Forelimb muscle (tissue), 1 donor: Measurements from ENCODE around the gene GPR34. TPM values are rescaled to one million over a fixed set of nuclear protein-coding genes. Genes with fewer than 3 reads are reported as not detected.
"Not testable (repeated sequence)": the region's sequence is repeated elsewhere in the genome, so short reads cannot be mapped to it uniquely, and the experiment has no call there.

Source experiments
- DNase-seq: peaks from one replicate; pipeline ENCODE4 v3.0.0-alpha.2; 2013; ENCODE audit warnings: low read depth
- polyA plus RNA-seq: library from polyadenylated mRNA; unstranded; fragments of 120-200 nt; gene quantifications from one replicate; pipeline ENCODE4 v1.2.1, GENCODE V29; 2013; ENCODE audit not compliant: insufficient read length

The GPR34 gene
- polyA plus RNA-seq, 1 donor, result 5.7 TPM

GRCh38 chrX:41693024-41693423 is 4.3 kb downstream of the GPR34 start:
- no peak for DNase-seq

DNA sequence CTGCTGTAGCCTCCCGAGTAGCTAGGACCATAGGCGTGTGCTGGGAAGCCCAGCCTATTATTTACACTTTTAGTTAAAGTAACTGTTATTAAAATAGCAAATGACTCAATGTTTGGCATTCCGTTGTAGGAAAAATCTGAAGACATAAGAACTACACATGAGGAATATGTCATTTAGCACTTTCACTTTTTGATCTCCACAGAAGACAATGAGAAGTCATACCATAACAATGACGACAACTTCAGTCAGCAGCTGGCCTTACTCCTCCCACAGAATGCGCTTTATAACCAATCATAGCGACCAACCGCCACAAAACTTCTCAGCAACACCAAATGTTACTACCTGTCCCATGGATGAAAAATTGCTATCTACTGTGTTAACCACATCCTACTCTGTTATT is 6.7 kb downstream of the GPR34 start:
- DNase-seq, result no peak

DNA sequence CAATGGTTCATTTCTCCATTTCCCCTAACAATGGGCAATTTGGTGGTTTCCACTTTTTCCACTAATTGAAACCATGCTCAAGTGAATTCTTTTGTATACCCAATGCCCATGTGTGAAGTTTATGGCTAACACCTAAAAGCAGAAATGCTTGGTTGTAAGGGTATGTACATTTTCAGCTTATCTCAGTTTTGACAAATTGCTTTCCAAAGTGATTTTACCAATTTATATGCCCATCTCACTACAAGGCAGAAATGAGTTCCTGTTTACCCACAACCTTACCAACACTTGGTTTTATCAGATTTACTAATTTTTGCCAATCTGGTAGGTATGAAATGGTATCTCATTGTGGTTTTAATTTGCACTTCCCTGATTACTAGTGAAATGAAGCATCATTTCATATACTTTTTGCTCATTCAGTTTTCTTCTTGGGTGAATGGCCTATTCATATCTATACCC is 14.8 kb downstream of the GPR34 start:
- DNase-seq, result no peak

GRCh38 chrX:41705042-41705441 is 16.3 kb downstream of the GPR34 start:
- no peak for DNase-seq

DNA sequence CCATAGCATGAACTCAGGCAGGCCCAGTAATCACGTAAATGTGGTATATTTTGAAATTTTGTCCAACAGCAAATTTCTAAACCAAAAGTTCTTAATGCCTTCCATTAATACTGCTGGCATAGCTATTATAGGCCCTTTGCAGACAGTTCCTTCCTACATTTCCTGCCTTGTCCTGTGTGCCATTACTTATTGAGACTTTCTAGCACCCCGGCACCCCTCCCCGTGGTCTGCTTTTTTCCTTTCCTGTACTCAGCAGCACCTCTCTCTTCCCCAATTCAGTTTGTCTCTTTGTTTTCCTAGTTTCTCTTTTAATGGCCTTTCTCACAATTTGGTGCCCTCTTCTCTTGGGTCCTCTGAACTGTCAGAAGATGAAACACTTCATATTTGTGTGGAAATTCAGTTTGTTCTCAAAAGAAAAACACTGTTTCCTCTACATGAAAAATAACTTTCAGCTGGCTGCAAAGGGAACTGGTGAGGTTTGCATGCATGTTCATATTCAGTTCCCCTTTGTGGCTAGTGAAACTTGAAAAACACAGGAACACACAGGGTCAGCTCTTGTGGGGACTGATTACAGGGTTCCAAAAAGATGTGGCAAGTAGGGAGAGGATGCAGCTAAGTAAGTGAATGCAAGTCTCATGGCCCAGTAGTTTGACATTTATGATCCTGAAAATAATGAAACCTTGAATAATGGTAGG is 17.1 kb downstream of the GPR34 start:
- no peak for DNase-seq

- no peak for DNase-seq
Measured at GRCh38 chrX:41707218-41707617, 18.4 kb downstream of the GPR34 start.

DNA sequence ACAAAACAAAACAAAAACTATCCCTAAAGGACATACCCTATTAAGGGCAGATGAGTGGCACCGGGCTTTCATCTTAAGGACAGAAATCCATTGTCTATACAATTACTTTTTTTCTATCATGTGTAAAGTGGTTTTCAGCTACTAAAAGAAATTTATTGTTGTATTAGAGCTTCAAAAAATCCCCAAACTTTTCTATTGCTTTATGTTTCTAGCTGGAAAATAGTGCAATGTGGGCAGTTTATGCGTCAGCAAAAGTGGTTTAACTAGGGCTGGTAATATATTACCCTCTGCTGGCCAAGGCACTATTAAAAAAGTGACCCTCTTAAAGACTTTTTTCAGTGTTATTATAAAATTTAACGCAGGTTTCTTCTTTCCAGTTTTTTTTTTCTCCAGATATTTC is 19.7 kb downstream of the GPR34 start:
- no peak for DNase-seq

DNA sequence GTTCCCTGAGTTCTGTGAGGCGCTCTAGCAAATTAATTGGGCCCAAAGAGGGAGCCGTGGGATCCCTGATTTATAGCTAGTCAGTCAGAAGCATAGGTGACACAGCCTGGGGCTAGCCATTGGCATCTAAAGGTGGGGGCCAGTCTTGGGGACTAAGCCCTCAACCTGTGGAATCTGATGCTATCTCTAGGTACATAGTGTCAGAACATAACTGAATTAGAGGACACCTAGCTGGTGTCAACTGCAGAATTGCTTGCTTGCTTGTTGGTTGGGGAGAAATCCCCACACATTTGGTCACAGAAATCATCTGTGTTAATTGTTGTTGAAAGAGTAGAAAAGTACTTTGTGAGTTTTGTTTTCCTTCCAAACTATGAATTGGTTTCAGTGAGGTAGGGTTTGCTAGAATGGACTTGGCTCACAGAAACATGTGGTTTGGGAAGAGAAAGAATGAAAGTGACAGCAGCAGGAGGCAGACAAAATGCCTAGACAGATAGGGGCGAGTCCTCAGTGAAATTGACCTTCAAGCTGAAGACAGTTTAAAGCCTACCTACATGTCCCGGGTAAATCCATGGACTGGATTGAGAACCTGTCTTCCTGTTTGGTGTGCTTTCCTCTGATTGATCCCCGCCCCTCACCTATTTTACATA is 22.4 kb downstream of the GPR34 start:
- DNase-seq, result no peak

GRCh38 chrX:41716222-41716621 is 27.4 kb downstream of the GPR34 start:
- no peak for DNase-seq

GRCh38 chrX:41716767-41717473 is 28.1 kb downstream of the GPR34 start:
- DNase-seq, result no peak

DNA sequence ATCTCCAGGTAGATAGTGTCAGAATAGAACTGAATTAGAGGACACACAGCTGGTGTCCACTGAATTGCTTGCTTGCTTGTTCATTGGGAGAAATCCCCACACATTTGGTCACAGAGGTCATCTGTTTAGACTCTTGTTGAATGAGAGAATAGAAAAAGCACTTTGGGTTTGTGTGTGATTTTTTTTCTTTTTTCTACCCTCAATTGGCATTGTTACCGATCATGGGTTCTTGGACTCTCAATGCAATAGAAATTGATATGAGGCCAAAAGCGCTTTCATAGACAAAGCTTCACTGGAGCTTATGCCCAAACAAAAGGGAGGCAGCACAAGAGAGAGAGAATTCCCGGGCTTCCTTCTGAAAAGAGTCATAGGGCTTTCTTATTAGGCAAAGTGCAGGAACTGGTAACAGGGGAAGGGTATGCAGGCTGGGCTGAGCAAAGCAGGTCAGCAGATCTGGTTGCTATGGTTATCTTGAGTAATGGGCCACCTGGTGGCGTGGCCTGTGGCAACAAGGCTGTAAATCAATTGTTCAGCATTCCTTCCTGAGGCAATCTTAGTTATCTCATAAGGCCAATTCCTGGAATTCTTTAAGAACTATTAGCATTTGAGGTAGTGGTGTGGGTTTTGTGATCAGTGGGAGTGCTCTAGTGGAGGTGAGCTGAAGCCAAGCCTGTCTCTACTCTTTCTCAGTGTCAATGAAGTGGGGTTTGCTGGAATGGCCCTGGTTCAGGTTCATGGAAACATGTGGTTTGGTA is 29.9 kb downstream of the GPR34 start:
- DNase-seq, result no peak

DNA sequence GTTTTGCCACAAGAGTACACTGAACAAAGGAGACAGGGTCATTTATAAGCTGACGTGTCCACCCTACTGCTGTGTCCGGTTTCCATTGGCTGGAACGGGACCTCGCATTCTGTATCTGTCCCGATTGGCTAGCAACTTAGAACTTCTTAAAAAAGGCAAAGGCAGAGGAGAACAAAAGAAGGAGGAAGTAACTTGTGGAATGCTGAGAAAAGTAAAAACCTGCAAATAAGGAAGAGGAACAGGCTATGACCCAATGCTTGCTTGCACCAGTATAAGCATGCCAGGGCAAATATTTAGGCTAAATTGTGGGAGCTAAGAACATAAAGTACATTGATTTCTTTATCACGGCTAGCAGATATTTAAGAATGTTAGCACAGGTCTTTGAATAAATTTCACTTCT is 30.8 kb downstream of the GPR34 start:
- not testable (repeated sequence) for DNase-seq

DNA sequence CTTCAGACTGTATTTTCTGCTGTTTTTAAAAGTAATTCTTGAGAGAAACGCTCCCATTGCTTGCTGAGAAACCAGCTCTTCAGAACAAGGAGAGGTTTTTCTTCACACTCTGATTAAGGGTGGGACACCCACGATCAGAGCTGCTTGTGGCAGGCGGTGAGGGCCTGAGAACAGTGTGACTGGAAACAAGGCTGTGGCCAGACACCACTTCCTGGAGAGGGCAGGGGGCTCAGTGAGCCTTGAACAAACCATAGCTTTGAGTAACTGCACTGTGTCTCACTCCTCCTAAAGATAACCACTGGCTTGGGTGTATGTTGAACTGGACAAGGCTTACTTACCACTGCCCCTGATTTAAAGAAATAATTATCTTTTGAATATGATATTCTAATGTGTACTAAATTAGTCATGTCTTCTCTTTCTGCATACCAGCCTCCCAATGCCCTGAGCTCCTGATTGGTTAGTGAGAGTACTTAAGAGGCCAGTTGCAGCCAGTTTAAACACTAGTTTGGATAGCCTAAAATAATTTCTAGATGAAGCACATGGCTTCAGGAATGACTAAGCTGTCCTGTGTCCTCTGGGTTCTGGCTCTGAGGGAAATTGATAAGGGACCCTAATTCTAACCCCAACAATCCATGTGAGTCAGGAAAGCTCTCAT is 31.5 kb downstream of the GPR34 start:
- DNase-seq, result no peak

GRCh38 chrX:41721590-41721989 is 32.8 kb downstream of the GPR34 start:
- DNase-seq, result no peak

DNA sequence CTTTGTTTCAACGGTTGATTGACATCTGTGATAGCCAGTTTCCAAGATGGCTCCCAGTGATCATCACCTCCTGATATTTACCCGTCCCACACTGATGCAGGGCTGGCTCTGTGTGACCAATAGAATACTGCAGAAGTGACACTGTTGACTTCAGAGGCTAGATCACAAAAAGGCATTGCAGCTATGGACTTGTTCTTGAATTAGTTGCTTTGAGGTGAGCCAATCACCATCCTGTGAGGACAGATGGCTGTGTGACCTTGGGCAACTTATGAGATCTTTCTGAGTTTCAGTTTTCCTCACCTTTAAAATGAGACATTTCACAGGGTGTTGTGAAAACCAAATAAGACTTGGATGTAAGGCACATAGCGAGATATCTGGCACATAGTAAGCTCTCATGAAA is 33.4 kb downstream of the GPR34 start:
- DNase-seq, result no peak

GRCh38 chrX:41722816-41723618 is 34.2 kb downstream of the GPR34 start:
- no peak for DNase-seq

GRCh38 chrX:41723826-41724225 is 35.1 kb downstream of the GPR34 start, which contains the start of gene GPR82:
Gene GPR82, plus strand, starts transcription at chrX:41724181. Its CDS starts 2,846 bp downstream, at chrX:41727027.
- no peak for DNase-seq

- DNase-seq, result no peak
Measured at GRCh38 chrX:41728125-41728524, 39.4 kb downstream of the GPR34 start.

DNA sequence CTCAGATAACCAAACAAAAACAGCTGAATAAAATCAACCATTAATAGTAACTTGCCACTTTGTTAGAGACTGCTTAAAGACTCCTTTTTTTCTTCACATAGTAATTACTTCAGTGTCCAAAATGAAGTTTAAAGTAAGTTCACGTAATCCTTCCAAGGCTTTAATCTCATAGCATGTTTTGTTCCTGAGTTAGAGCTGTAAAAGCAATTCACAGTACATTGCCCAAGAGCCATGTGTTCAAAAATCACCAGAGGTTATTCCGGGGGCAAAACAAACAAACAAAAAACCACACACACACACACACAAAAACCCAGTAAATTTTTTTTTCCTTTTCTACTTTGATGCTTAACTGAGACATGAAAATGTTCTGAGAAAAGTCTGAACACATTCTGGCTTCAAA is 41.3 kb downstream of the GPR34 start:
- no peak for DNase-seq

DNA sequence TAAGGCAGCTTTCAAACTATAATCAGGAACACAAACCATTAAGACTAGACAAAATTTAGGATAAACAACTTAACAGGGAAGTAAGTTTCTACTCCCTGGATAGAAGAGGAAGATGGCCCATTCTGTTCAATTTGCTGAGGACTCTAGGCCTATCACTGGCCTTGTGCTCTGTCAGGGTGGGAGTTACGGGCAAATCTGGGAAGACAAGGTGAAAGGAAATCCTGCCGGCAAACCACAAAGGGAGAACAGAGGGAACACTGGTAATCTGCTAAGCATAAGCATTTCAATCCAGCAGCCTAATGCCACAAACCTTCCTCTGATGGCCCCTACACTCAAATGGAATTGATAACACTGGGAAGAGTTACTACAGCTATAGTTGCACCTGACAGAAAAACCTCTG is 43.5 kb downstream of the GPR34 start:
- DNase-seq, result no peak

GRCh38 chrX:41733939-41734338 is 45.2 kb downstream of the GPR34 start:
- DNase-seq, result no peak
